ENCODE measurements around the gene MRPS31. TPM values are rescaled to one million over a fixed set of nuclear protein-coding genes. Genes with fewer than 3 reads are reported as not detected.
"Not testable (repeated sequence)": the region's sequence is repeated elsewhere in the genome, so short reads cannot be mapped to it uniquely, and the experiment has no call there.

Gene MRPS31
- polyA plus RNA-seq, 3 donors = 11.3 to 24.6 (median 16.9) TPM

DNA sequence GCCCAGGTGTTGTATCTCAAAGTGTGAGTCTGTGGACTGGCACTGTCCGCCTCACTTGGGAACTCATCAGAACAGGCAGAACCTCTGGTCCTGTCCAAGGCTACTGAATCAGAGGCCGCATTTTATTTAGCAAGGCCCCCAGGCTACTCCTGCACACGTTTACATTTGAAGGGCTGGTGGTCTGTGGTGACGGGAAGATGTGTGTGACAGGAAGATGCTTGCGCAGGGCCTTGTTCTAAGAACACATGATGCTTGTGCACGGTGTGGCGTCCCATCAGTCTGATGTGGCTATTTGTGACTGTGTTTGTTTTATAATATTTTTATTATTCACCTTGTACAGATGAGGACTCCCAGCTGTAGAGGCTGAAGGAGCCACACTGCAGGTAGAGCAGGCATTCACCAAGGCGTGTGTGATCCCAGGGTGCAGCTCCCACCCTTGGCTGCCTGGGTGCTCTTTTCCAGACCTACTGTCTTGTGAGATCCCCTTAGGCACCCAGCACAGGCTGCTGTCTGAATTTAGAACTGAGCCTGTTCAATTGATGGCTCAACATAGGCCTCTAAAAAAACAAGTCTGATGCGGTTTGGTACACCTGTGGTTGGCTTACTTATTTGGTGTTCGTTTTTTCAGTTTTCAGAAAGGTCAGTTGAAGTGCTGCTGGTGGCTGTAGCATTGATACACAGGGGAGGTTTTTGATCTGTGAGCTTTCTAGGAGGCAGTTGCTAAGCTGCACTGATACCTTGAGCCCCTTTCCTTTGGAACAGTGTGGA is 21.5 kb upstream of the MRPS31 start:
- 91% methylated on average over 10 of the region's 10 CpGs for WGBS, 3 donors
- no peak overlapping the region for H3K27ac ChIP-seq (ENCODE audit: low read depth, low read length)

DNA sequence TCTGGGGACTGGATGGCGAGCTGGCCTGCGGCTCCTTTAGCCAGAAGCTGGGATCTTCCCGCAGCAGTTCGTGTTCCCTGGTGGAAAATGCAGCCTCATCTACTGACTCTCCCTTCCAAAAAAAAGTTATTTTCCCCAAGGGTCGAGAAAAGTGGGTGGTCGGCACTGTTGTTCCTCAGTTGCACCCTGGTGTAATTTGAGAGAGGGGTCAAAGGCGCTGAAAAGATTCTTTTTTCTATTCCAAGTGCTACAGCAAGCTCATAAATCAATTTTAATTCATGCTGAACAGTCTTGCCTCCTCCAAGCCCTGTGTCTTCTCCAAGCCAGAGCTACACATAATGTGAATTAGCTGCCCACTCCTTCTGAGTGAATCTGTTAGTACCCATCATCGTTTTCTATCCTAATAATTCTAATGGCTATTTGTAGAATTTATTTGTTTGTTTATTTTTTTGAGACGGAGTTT is 19.2 kb upstream of the MRPS31 start:
- 15 to 35% (median 24%) methylated on average over 9 of the region's 9 CpGs for WGBS, 3 donors
- no peak overlapping the region for H3K27ac ChIP-seq (ENCODE audit: low read depth, low read length)

DNA sequence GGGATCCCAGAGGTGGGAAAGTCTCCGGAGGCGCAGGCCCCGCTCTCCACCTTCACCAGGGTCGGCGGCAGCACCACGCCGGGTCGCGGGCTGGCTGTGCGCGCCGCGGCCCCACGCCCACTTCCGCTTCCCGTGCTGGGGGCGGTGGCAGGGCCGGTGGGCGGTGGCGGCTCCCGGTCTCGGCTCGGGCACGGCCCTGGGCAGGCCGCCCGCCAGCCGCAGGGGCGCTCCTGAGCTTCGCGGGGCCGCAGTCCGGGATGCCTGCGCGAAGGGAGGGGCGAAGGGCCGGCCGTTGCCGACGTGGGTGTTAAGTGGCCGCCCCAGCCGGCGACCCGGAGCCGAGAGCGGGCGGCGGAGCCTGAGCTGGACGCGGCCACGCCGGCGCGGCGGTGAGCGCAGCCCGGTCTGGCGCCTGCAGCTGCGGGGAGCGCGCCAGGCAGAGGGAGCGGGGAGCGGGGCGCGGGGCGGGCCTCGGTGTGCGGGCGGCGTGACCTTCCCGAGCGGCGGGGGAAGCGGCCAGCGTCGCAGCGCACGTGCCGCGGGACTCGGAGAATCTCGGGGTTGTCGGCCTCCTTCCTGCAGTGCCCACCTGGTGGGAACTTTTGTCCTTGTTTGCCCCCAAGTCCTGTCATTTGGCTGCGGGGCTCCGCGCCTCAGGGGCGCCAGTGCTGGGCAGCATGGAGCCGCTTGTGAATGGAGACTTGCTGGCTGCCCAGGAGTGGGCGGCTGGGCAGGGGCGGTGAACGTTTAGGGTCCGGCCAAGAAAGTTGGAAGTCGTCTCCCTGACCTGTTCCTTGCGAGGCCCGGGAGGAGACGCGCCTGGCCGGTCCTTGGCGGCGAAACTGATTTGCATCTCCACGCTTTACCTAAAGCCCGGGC is 18.5 kb upstream of the MRPS31 start, which contains the start of gene SLC25A15:
Gene SLC25A15 (plus strand): TSS at position 337 of the 879 bp plus-strand sequence. CDS start 3,616 bp downstream, outside the sequence.
- H3K27ac ChIP-seq (ENCODE audit: low read depth, low read length) = no peak within 1 kb of the TSS
- WGBS, 3 donors = 1 to 2% (median 1%) methylated on average over 45 to 101 of the region's 101 CpGs

DNA sequence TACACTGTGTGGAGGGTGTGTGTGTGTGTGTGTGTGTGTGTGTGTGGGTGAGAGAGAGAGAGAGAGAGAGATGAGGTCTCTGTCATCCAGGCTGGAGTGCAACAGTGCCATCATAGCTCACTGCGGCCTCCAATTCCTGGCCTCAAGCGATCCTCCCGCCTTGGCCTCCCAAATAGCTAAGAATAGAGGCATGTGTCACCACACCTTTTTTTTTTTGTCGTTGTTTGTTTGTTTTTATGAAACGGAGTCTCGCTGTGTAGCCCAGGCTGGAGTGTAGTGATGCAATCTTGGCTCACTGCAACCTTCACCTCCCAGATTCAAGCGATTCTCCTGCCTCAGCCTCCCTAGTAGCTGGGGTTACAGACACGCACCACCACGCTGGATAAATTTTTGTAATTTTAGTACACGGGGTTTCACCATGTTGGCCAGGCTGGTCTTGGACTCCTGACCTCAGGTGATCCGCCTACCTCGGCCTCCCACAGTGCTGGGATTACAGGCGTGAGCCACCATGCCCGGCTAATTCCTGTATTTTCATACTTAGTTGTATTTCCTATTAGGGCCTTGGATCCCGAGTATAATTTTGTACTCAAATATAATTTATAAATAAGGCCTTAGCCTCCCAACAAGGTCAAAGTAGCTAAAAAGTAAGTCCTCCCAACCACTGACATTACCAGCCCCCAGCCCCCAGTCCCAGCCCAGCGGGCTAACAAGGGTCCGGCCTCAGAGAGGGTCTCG is 17.7 kb upstream of the MRPS31 start:
- WGBS, 3 donors = 51 to 60% (median 54%) methylated on average over 18 of the region's 18 CpGs
- not testable (repeated sequence) for H3K27ac ChIP-seq (ENCODE audit: low read depth, low read length)

DNA sequence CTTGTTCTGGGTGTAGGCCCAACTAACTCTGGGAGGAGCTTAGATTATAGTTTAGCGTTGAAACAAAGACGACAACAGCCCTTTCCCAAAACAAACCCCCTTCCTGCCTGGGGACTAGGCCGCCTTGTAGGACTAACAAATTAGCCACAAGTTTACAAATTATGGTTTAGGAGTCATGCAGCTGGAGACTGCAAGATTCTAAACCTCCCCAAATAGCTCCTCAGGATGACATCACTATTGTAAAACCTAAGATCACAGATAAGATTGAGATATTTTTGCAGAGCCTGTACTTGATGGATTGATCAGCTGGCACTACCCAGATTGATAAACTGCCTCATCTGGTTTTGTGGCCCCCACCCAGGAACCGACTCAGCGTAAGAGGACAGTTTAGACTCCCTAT is 16.1 kb upstream of the MRPS31 start:
- WGBS, 3 donors = 83 to 89% (median 85%) methylated on average over 5 of the region's 5 CpGs
- no peak overlapping the region for H3K27ac ChIP-seq (ENCODE audit: low read depth, low read length)

DNA sequence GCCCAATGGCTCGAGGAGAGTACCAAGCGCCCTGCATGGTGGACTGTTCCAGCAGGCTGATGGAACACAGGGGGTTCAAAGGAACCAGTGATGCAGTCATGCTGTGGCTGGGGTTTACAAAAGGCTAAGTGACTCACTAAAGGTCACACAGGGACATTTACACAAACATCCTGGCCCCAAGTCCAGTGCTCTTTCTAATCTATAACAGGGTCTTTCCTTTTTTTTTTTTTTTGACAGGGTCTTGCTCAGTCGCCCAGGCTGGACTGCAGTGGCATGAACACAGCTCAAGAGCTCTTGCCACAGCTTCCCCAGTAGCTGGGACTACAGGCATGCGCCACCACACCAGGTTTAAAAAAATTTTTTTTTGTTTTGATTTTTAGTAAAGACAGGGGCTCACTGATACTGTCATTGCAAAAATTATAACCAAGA is 15.6 kb upstream of the MRPS31 start:
- 87 to 93% (median 92%) methylated on average over 4 of the region's 4 CpGs for WGBS, 3 donors
- no peak overlapping the region for H3K27ac ChIP-seq (ENCODE audit: low read depth, low read length)

DNA sequence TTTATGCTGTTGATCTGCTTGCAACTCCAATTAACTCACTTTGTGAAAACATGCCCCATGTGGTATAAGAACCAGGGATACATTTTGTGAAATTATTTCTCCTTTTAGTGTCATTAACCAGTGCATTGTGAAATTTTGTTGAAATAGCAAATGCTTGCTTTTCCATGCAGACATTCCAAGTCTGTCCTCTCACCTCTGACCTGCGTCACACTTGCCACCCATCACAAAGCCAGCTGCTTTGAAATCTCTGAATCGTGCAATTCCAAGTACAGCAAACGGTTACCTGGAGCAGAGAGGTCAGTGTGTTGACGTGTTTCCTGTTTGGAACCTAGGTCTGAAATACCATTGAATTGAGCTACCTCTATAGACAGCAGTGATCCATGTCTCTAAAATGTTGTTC is 13.6 kb upstream of the MRPS31 start:
- WGBS, 3 donors = 63 to 76% (median 76%) methylated on average over 4 of the region's 4 CpGs

DNA sequence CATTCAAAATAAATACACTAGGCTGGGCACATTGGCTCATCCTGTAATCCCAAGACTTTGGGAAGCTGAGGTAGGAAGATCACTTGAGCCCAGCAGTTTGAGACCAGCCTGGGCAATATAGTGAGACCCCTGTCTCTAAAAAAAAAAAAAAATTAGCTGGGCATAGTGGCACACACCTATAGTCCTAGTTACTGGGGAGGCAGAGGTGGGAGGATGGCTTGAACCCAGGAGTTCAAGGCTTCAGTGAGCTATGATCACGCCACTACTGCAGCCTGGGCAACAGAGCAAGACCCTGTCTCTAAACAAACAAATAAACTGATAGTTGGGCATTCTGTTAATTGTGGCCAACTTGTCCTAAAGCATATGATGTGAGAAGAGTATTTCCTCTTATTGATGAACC is 12.0 kb upstream of the MRPS31 start:
- not testable (repeated sequence) for H3K27ac ChIP-seq (ENCODE audit: low read depth, low read length)
- 96 to 100% (median 100%) methylated on average over 1 of the region's 1 CpG for WGBS, 3 donors

More for the DNA sequence above, 13.6 kb upstream of the MRPS31 start:
- no peak overlapping the region for H3K27ac ChIP-seq (ENCODE audit: low read depth, low read length)

DNA sequence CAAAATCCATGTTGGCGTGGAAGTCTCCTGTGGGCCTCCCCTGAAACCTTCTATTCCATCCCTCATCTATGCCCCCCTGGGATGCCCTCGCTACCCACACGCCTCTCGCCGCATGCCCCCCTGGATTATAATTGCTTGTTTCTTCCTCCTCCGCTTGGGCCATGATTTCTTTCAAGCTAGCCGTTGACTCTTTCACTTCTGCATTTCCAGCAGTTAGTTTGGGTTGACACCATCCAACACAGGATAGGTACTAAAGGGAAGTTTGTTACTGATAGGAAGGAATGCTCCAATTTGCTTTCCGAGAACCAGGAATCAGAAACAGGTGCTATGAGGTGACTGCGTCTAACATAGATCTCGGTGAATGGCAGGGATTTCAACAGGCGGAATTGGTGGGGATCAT is 10.7 kb upstream of the MRPS31 start:
- H3K27ac ChIP-seq (ENCODE audit: low read depth, low read length) = no peak overlapping the region
- WGBS, 3 donors = 76 to 89% (median 79%) methylated on average over 11 of the region's 11 CpGs

DNA sequence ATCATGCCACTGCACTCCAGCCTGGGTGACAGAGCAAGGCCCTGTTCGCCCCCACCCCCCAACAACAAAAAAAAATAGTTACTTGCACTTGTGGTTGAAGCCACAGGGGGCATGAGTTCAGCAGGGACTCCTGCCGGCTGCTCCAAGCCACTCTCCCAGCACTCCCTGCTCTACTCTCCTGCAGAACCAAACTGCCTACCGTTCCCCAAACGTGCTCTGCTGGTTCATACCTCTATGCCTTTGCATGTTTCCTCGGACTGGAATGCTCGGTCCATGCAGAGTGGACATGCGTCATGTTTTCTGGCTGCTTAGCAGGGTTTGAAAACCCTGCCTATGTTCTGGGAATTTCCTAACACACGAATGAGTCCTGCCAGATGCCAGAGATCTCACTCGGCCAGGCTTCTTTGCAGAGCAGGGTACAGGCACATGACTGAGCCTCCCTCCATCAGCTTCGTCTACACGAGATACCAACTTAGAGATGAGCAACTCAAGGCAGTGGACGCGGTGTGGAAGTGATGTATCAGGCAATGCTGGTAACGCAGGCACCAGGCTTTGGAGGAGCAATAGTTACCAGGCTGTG is 9.9 kb upstream of the MRPS31 start:
- 62 to 77% (median 75%) methylated on average over 14 of the region's 14 CpGs for WGBS, 3 donors
- H3K27ac ChIP-seq (ENCODE audit: low read depth, low read length) = no peak overlapping the region

DNA sequence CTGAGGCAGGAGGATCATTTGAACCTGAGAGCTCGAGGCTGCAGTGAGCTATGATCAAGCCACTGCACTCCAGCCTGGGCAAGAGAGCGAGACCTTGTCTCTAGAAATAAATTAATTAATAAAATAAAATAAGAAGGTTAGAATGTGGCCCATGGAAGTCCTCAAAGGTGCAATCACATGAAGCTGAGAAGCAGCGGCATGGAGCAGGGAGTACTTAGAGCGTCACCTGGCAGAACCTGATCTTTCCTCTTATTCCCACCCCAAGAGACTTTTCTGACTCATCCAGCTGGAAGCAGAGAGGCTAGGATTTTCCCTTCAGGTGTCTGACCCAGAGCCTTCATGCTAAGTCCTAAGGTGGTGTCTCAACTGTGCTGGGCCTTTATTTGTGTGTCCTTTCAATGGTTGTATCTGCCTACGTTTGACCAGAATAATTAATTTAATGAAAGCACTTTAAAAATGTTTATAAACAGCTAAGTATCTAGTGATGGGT is 8.9 kb upstream of the MRPS31 start:
- H3K27ac ChIP-seq (ENCODE audit: low read depth, low read length) = no peak overlapping the region
- 94 to 95% (median 95%) methylated on average over 5 of the region's 5 CpGs for WGBS, 3 donors

DNA sequence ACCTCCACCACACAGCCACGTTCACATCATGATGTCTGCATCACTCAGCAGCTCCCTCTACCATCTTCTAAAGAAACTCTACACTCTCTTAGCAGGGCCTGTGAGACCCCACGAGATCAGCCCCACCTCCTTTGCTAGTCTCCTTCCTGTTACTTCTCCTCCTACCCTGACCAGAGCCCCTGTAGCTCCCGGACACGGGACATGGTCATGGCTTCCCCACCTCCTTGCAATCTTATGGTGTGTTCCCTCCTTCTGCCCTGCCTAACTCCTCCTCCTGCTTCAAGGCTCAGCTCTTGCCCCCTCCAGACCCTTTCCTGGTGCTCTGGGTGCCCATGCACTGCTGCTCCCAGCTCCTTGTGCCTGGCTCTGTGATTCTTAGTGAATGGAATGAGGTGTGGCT is 8.1 kb upstream of the MRPS31 start:
- WGBS, 3 donors = 37 to 59% (median 43%) methylated on average over 4 of the region's 4 CpGs
- H3K27ac ChIP-seq (ENCODE audit: low read depth, low read length) = no peak overlapping the region

DNA sequence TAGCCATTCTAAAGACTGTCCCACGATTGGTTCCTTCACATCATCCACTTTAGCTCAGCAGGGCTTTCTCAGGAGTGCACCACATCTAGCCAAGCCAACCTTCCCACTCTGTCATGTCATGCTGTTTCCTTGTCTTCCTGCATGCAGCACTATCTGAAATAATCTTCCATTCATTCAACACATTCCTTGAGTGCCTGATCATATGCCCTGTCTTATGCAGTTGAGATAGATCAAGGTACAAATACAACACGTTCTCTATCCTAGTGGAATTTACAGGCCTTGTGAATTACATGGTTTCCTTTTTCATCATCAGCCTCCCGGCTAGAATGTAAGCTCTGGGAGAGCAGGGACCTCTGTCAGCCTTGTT is 6.8 kb upstream of the MRPS31 start:
- no peak overlapping the region for H3K27ac ChIP-seq (ENCODE audit: low read depth, low read length)
- 34 to 56% (median 46%) methylated on average over 3 of the region's 3 CpGs for WGBS, 3 donors

DNA sequence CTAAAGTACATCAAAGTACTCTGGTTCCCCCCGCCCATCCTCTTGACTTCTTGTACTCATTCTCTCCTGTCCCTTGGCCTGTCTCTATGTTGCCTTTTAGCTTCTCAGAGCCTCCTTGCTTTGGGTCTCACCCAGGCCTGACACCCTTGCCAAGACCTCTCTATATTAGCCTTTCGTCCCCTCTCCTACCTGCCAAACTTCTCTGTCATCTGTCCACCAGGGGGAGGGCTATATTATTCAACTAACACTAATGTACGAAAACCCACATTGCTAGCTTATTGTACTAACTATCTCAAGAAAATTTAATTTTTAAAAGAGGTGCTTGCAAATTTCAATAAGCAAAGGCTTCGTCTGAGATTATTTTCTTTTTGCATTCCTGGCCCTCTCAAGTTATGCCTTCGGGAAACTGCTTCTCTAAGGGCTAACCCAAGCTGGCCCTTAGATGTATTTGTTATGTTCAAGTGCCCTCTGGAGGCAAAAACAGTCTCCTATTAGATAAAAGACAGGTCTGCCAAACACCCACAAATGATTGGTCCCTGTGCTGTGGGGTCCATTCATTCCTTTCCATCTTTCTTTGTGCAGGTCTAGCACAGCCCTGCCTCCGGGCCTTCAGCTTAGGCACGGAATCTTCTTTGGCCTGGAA is 6.3 kb upstream of the MRPS31 start:
- H3K27ac ChIP-seq (ENCODE audit: low read depth, low read length) = no peak overlapping the region
- 13 to 16% (median 15%) methylated on average over 7 of the region's 7 CpGs for WGBS, 3 donors

DNA sequence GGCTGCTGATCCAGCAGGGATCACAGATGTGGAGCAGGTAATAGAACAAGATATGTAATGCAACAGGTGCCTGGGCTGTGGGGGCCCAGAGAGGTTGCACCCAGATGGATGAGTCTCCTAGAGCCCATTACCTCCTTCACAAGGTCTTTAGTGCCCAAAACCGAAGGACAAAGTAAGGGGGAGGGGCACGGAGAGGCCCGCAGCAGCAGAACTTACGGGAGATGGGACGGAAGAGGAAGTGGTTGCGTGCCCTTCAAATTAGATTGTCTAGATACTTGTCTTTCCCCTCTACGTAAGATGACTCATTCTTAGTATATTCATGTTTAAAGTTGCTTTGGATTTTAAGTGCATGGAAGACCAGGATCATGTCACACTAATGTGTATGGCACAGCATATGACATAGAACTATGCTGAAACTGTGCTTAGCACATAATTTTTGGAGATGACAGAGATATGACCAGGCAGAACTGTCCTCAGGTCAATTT is 5.7 kb upstream of the MRPS31 start:
- WGBS, 3 donors = 32 to 49% (median 34%) methylated on average over 7 of the region's 7 CpGs
- no peak overlapping the region for H3K27ac ChIP-seq (ENCODE audit: low read depth, low read length)

DNA sequence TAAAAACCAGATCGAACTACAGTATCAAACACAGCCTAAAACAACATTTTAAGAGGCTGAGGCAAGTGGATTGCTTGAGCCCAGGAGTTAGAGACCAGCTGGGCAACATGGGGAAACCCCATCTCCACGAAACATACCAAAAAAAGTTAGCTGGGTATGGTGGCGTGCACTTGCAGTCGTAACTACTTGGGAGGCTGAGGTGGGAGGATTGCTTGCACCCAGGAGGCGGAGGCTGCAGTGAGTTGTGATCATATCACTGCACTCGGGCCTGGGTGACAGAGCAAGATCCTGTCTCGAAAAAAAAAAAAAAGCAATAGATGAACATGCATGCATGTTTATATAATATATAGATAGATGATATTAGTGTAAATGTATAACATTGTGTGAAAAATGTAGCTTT is 5.2 kb upstream of the MRPS31 start:
- WGBS, 3 donors = 75 to 82% (median 77%) methylated on average over 7 of the region's 7 CpGs
- no peak overlapping the region for H3K27ac ChIP-seq (ENCODE audit: low read depth, low read length)

DNA sequence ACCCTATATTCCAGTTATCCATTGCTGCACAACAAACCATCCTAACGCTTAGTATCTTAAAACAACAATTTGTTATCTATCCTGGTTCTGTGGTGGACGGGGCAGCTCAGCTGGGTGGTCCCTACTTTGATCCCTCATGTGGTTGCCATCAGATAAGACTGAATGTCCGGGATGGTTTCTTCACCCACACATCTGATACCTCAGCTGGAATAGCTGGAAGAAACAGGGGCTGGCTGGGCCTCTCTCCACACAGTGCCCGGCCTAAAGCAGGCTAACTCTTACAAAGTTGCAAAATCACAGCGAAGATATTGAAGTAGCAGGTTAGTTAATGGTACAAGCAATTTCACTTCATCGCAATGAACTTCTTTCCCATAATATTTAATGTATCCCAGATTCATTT is 3.7 kb upstream of the MRPS31 start:
- H3K27ac ChIP-seq (ENCODE audit: low read depth, low read length) = no peak overlapping the region
- WGBS, 3 donors = 72 to 85% (median 78%) methylated on average over 6 of the region's 6 CpGs
